ENCODE data around the gene SMCO3. TPM values are rescaled to one million over a fixed set of nuclear protein-coding genes. Genes with fewer than 3 reads are reported as not detected.
A peak's percentile ranks its signal among the peaks of the same experiment; 100 is the strongest.

Gene SMCO3
- total RNA-seq, 4 donors from 2014 or later, result not detected

- H3K36me3 ChIP-seq, result no peaks in the 10 kb centered on the region
- no peak overlapping the region for H3K4me3 ChIP-seq
- DNase-seq (ENCODE audit: low spot score in 2 of 2), result no peak
- TF ChIP-seq EP300 (IDR thresholded peaks at IDR 0.05), result no peak
- TF ChIP-seq CTCF (IDR thresholded peaks at IDR 0.05), result no peak
- TF ChIP-seq POLR2A (IDR thresholded peaks at IDR 0.05), result no peak
- no peak for TF ChIP-seq POLR2AphosphoS5 (IDR thresholded peaks at IDR 0.05)
- WGBS, result 95% methylated on average over 2 of the region's 2 CpGs
- no peaks in the 10 kb centered on the region for H3K4me1 ChIP-seq
- no peak overlapping the region for H3K27ac ChIP-seq
- no peaks in the 10 kb centered on the region for H3K9me3 ChIP-seq
- H3K27me3 ChIP-seq, result no peaks in the 10 kb centered on the region
These were observed 2.5 kb downstream of the SMCO3 start for GRCh38 chr12:14811486-14811885.

GRCh38 chr12:14810953-14811483 lies 3.0 kb downstream of the SMCO3 start:
- Histone ChIP-seq H3K36me3 (no peaks in the 10 kb centered on the region), H3K9me3 (no peaks in the 10 kb centered on the region), H3K4me3 (no peak overlapping the region), H3K4me1 (no peaks in the 10 kb centered on the region), H3K27ac (no peak overlapping the region), H3K27me3 (no peaks in the 10 kb centered on the region)
- 96% methylated on average over 1 of the region's 1 CpG for WGBS
- no peak for DNase-seq (ENCODE audit: low spot score in 2 of 2)
- TF ChIP-seq CTCF (IDR thresholded peaks at IDR 0.05), result no peak
- no peak for TF ChIP-seq EP300 (IDR thresholded peaks at IDR 0.05)
- no peak for TF ChIP-seq POLR2A (IDR thresholded peaks at IDR 0.05)
- TF ChIP-seq POLR2AphosphoS5 (IDR thresholded peaks at IDR 0.05), result no peak

GRCh38 chr12:14810167-14810952 lies 3.6 kb downstream of the SMCO3 start:
- no peaks in the 10 kb centered on the region for H3K36me3 ChIP-seq
- no peaks in the 10 kb centered on the region for H3K9me3 ChIP-seq
- TF ChIP-seq POLR2A (IDR thresholded peaks at IDR 0.05) (no peak), EP300 (IDR thresholded peaks at IDR 0.05) (no peak), CTCF (IDR thresholded peaks at IDR 0.05) (no peak)
- WGBS, result 93% methylated on average over 5 of the region's 5 CpGs
- DNase-seq (ENCODE audit: low spot score in 2 of 2), result no peak
- H3K4me3 ChIP-seq, result no peak overlapping the region
- H3K27ac ChIP-seq, result no peak overlapping the region
- H3K4me1 ChIP-seq, result no peaks in the 10 kb centered on the region
- no peaks in the 10 kb centered on the region for H3K27me3 ChIP-seq

GRCh38 chr12:14803830-14804160 lies 10.2 kb downstream of the SMCO3 start:
- DNase-seq (ENCODE audit: low spot score in 2 of 2), result no peak
- H3K27me3 ChIP-seq, result no peaks in the 10 kb centered on the region
- peak overlapping the region; percentile 91 for H3K4me3 ChIP-seq
- TF ChIP-seq CTCF (IDR thresholded peaks at IDR 0.05), result no peak
- no peak for TF ChIP-seq POLR2A (IDR thresholded peaks at IDR 0.05)
- TF ChIP-seq POLR2AphosphoS5 (IDR thresholded peaks at IDR 0.05), result no peak
- TF ChIP-seq EP300 (IDR thresholded peaks at IDR 0.05), result no peak
- H3K27ac ChIP-seq, result peak overlapping the region; percentile 93
- H3K36me3 ChIP-seq, result peaks cover 5% of the 10 kb centered on the region
- peaks cover 21% of the 10 kb centered on the region for H3K4me1 ChIP-seq
- H3K9me3 ChIP-seq, result no peaks in the 10 kb centered on the region
- 0% methylated on average over 12 of the region's 12 CpGs for WGBS

GRCh38 chr12:14803011-14803829 lies 10.8 kb downstream of the SMCO3 start, which contains the start of the genes C12orf60 and WBP11:
C12orf60 (plus strand) TSS chr12:14803670; CDS start chr12:14822936, 19,266 bp downstream.
WBP11 (minus strand) TSS chr12:14803478; CDS start chr12:14801383, 2,095 bp downstream.
- WGBS, result under 1% methylated on average over 49 of the region's 50 CpGs
- peak within 1 kb of the TSS; percentile 93 for H3K27ac ChIP-seq
- DNase-seq (ENCODE audit: low spot score in 2 of 2), result peak; percentile 96 to 97
- H3K27me3 ChIP-seq, result no peaks in the 10 kb centered on the region
- H3K4me3 ChIP-seq, result peak within 1 kb of the TSS; percentile 91
- TF ChIP-seq CTCF (IDR thresholded peaks at IDR 0.05) (peak in 1 of 2 donors; percentile 5), POLR2A (IDR thresholded peaks at IDR 0.05) (peak in 1 of 2 donors; percentile 43), POLR2AphosphoS5 (IDR thresholded peaks at IDR 0.05) (peak in 1 of 3 donors; percentile 49), EP300 (IDR thresholded peaks at IDR 0.05) (no peak)
- H3K4me1 ChIP-seq, result peaks cover 21% of the 10 kb centered on the region
- no peaks in the 10 kb centered on the region for H3K9me3 ChIP-seq
- H3K36me3 ChIP-seq, result peaks cover 7% of the 10 kb centered on the region
